GM18507 (cell line): ENCODE results near the gene ZBTB17.
A peak's percentile ranks its signal among the peaks of the same experiment; 100 is the strongest.

ENCODE experiments used
- DNase-seq: peaks from one replicate; pipeline ENCODE4 v3.0.0; 2011; ENCODE audit warnings: low read depth; ENCODE audit not compliant: insufficient read length; ENCODE audit errors: extremely low spot score
- FAIRE-seq: peaks from 2 replicates; lab custom pipeline; 2011; peaks lifted over from hg19 to GRCh38; lab: Jason Lieb, UNC

The ZBTB17 gene

GRCh38 chr1:15963363-15963967 lies 12.4 kb downstream of the ZBTB17 start:
- DNase-seq (no peak), FAIRE-seq (peak; percentile 69)

GRCh38 chr1:15962671-15963362 lies 13.1 kb downstream of the ZBTB17 start:
- no peak for FAIRE-seq

GRCh38 chr1:15962176-15962575 lies 13.7 kb downstream of the ZBTB17 start:
- no peak for DNase-seq
- FAIRE-seq = no peak

More at GRCh38 chr1:15962671-15963362, 13.1 kb downstream of the ZBTB17 start:
- no peak for DNase-seq

DNA sequence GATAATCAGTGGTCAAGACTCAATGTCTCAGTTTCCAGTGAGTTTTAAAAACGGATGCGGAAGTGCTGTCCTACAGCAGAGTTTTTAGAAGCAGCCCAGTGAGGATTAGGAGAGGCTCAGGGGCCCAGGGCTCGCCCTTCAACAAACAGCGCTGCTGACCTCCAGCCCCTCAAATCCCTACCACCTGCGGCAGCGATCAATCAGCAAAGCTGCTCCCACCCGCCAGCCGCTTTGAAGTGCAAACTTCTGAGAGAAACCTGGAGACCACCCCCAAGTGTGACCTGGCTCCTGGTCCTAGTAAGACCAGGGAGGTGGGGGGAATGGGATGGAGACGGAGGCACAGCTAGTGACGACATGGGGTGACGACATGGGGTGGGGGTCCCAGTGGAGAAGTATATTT lies 14.4 kb downstream of the ZBTB17 start:
- FAIRE-seq (no peak), DNase-seq (no peak)

DNA sequence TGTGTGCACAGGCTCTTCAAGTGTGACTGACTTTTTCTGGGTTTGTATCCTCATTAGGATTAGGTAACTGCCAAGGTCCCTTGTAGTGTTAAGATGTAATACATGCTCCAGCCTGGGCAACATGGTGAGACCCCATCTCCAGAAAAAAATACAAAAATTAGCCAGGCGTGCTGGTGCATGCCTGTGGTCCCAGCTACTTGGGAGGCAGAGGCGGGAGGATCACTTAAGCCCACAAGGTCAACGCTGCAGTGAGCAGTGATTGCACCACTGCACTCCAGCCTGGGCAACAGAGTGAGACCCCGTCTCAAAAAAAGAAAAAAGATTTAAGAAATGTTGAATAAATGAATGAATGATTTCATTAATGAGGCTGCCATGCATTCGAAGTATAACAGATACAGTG lies 15.1 kb downstream of the ZBTB17 start:
- no peak for FAIRE-seq

GRCh38 chr1:15959827-15960446 lies 16.0 kb downstream of the ZBTB17 start:
- DNase-seq (no peak), FAIRE-seq (no peak)

More for the DNA sequence above, 15.1 kb downstream of the ZBTB17 start:
- DNase-seq = no peak

DNA sequence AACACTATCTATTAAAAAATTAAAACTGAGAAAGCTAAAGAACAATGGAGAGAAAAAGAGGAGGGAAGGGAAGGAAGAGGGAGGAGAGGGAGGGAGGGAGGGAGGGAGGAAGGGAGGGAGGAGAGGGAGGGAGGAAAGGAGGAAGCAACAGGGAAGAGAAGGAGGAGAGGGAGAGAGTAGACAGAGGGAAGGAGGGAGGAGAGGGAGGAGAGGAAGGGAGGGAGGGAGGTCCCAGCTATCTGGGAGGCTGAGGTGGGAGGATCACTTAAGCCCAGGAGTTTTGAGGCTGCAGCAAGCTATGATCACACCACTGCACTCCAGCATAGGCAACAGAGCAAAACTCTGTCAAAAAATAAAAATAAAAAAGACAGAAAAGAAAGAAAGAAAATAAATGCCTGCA lies 16.5 kb downstream of the ZBTB17 start:
- no peak for FAIRE-seq
- DNase-seq = no peak

DNA sequence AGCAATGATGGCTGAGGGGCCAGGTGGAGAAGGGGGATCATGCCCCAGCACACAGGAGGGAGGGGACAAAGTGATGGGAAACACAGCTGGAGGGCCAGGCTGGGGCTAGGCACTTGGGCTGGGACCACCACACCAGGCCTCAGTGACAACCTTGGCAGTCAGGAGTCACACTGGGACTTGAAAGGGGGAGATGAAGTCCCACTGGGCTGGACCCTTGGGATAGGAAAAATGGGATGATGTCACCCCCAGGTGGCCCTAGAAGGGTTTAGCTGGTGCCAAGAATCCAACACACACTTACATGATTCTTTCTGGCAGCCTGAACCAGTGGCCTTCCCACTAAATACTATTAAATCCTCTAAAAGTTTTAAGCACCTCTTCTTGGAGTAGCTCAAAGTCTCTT lies 17.1 kb downstream of the ZBTB17 start:
- DNase-seq = no peak
- no peak for FAIRE-seq

- no peak for DNase-seq
- peak; percentile 36 for FAIRE-seq
Measured at GRCh38 chr1:15958111-15958510, 17.8 kb downstream of the ZBTB17 start.

DNA sequence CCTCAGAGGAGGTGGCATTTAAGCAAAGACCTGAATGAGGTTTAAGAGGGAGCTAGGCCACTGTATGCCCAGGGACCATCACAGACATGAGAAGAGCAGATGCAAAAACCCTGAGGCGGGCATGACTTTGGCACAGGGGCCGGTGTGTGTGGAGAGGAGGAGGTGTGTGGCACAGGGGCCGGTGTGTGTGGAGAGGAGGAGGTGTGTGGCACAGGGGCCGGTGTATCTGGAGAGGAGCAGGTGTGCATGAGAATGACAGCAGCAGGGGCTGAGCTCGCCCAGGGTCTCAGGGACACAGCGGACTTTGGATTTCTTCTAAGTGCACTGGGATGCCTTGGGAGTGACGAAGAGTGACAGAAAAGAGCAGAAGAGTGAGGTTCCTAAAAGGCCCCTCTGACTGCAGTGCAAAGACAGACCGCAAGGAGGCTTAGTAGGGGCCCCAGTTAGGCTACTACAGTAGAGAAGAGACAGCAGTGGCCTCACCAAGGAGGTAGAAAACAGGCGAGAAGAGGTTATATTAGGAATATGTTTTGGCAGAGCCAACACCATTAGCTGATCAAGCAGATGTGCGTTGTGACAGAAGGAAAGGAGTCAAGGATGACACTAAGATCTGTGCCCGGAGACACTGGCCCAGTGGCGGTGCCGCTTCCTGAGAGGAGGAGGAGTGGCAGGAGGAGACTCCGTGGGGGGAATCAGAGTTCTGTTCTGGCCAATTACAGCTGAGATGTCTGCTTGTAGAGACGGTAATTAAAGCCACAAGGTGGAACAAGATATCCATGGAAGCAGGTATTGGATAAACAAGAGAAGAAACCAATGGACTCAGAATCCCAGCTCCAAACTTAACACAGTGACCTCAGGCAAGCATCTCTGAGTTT lies 18.4 kb downstream of the ZBTB17 start:
- DNase-seq (no peak), FAIRE-seq (no peak)

DNA sequence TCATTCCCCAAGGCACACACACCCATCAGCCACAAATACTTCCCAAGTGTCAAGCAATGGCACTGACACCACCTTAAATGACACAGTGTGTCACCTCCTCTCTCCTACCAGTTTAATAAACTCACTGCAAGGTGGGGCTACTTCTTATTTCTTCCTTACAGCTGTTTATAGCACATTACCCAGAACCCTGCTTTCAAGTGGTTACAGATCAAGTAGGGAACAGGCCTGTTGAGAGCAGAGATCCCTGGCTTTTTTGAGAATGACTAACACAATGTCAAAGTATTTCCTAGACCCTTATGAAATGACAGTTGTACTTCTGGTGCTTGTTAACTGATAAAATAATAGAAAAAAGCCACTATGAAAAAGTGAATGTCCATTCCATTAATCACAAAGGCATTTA lies 19.8 kb downstream of the ZBTB17 start:
- FAIRE-seq (no peak), DNase-seq (no peak)

DNA sequence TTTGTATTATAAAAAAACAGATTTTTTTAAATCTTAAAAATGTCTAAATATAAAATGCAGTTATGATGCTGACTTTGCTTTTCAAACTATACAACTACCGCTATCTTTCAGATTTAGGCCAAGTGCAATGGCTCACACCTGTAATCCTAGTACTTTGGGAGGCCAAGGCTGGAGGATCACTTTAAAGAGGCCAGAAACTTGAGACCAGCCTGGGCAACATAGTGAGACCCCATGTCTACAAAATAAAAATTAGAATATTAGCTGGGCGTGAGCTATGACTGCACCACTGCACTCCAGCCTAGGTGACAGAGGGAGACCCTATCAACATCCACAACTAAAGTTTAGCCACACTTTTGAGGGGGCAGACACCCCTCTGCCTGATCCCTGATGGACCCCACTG lies 20.3 kb downstream of the ZBTB17 start:
- DNase-seq = no peak
- no peak for FAIRE-seq

GRCh38 chr1:15954316-15954715 lies 21.6 kb downstream of the ZBTB17 start:
- FAIRE-seq (no peak), DNase-seq (no peak)

- DNase-seq (no peak), FAIRE-seq (no peak)
Measured at GRCh38 chr1:15953791-15954241, 22.1 kb downstream of the ZBTB17 start.

DNA sequence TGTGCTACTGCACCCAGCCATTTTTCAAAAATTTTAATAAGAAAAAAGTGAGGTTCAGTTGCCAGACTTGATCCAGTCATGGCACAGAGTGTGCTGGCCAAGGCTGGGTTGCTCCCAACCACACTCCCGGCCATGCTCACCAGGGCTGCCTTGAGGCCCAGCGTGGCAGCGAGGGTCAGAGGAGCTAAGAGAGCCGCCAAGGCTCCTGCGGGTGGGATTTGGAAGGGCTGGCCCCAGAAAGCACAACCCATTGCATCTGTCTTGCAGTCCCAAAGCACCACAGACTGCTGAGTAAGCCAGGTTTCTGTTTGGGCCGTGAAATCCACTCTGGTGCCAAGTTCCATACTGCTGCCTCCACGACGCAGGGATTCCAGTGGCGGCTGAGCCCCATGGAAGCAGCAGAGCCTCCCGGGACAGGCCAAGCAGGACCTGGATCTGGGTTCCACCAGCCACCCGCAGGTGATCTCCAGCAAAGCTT lies 22.6 kb downstream of the ZBTB17 start:
- no peak for DNase-seq

GRCh38 chr1:15952317-15953258 lies 23.3 kb downstream of the ZBTB17 start:
- FAIRE-seq (no peak), DNase-seq (no peak)

More for the DNA sequence above, 22.6 kb downstream of the ZBTB17 start:
- no peak for FAIRE-seq

DNA sequence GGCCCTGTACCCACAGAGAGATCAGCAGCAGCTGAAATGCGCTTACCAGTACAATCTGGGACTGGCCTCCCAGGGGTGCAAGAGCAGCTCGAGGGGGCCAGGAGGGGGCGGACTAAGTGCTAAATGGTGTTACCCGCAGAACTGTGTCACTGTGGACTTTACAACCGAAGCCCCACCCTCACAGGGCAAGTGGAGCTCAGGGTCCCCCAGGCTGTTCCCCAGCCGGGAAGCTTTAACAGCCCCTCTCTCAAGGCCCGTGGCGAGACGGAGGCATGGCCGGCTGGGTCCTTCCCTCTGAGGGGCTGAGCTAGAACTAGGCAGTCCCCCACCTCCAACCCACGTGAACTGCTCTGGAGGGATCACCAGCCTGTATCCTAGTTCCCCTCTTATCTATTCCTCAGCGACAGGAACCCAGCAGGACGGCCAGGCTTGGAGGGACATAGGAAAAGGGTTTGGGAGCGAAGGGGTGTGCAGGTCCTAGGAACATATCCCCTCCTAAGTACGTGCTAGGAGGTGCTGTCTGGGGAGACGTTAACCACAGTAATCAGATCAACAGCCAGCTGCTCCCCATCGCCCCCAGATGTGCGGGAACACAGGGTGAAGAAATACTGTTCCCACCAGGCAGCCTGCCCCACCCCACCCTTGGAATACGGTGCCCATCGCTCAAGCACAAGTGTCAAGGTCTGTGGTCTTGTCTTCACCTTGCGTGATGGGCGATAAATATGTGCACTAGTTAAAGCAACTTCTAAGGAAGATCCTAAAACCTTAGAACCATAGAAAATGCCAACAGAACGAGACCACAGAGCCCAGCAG lies 24.4 kb downstream of the ZBTB17 start:
- DNase-seq (no peak), FAIRE-seq (no peak)

DNA sequence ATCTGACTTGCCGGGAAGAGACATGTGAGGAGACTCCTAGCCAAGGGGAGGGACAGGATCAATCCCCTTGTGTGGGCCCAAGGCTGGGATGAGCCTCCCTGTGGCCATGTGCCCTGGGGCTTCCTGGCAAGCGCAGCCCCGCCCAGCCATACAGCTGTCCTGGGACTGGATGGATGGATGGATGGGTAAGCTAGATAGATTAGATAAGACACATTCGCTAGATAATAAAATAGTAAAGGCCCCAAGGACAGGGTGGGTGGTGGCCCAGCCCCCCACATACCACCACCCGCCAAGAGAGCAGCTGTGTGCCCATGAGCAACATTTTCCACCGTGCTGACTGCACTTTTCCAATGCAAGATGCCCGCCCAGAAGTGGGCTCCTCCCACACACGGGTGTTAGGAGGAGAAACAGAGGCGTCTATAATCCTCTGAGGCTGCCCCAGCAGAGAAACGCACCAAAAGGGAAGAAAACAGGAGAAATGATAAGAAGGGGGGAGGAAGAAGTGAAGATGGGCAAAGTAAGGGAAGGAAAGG lies 25.1 kb downstream of the ZBTB17 start:
- DNase-seq (no peak), FAIRE-seq (no peak)
